Myometrial cell (primary cell): ENCODE data around the gene LAMTOR1. TPM values are rescaled to one million over a fixed set of nuclear protein-coding genes. Genes with fewer than 3 reads are reported as not detected.

Experiments used
- total RNA-seq: library from RNA; depleted of rRNA; stranded (reverse); fragments of >200 nt; gene quantifications from 2 replicates; pipeline ENCODE4 v1.2.3, GENCODE V29; 2015

Gene LAMTOR1
- total RNA-seq, result 171 and 225 TPM in 2 replicates

DNA sequence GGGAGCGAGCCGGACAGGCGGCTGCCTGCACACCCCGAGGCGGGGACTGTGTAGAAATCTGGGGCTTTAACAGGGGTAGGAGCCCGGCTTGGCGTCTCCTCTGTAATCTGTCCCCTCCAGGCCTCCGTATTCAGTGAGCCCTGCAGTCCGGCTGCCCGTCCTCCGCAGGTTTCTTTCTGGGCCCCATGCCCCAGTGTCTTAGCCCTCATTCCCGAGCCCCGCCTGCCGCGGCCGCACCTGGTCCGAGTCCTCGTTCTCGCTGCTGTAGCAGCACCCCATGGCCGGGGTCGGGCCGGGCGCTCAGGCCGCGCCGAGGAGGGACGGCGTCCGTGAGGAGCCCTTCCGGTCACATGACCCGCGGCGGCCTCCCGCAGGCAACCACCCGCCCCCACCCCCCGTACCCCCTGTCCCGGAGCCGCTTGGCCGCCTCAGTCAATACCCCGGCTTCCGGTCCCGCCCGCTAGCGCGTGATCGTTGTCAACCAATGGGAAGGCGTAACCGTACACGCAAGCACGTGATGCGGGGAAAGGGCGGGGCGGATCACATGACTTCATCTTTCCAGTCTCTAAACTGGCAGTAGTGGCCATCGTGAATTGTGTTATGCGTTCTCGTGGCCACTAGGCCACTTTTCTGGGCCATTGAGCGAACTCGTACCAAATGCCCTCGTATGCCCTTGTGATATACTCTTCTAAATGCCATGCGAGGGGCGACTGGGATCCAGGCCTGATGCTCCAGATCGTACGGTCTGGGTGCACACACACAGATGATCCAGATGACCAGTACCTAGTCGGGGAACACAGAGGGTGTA is at the start of gene LAMTOR1:
Gene LAMTOR1, minus strand, starts transcription at position 352 of the 808 bp plus-strand sequence. Its CDS starts 73 bp downstream, at position 279.

DNA sequence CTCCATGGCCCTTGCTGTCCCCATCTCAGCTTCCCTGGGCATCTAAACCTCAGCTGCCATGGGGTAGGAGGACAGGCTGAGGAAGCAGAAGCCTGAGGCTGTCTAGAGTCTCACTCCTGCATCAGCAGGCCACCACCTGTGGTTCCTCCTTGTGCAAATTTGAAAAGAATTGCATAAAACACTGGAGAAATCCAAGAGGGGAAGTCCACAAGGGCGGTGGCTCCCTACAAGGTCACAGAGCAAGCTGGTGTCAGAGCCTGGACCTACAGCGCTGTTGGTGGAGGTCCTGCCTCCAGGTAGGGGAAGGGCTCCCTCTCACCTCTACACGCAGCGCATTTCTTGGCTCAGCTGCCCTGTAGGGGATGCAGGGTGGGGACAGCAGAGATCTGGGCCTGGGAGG is 32.4 kb upstream of the LAMTOR1 start, which contains the start of gene FOLR3:
Gene FOLR3, plus strand, starts transcription at position 253 of the 400 bp plus-strand sequence. CDS start 228 bp downstream, outside the sequence.

DNA sequence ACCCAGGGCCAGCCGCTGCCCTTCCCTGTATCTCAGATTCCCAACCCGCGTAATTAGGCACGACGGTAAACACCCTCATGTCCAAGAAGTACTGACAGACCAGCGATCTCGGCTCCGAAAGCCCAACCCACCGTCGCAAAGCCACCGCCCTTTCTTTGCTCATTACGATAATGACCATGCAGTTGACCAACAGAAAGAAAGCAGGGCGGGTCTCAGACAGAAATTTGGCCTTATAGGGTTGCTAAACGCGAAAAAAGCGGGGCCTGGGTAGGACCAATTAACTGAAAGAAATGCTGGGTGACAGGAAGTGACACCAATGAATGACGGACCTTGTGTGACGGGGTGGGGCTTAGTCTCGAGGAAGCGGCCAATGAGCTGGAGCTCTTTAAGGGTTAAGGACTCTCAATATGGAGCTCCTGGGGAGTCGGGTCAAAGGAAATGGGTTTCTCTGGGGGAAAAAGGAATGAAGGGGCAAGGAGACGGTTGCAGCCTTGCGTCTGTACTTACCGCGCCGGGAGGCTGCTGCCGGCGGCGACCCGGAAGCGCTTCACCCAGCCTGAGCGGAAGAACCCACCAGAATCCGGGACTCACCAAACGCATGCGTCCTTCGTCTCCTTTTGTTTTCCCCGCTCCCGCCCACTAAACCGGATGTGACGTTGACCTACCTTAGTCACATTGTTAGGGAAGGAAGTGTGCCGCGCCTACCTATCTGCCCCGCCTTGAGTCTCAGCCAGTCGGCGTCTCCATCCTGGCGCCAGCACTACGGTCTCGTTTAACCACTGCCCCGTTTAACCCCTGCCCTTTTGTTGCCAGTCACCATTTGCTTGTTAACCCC is 9.3 kb upstream of the LAMTOR1 start, which contains the start of gene ANAPC15:
Gene ANAPC15, minus strand, starts transcription at position 553 of the 835 bp plus-strand sequence. CDS start 1,419 bp downstream, outside the sequence.

DNA sequence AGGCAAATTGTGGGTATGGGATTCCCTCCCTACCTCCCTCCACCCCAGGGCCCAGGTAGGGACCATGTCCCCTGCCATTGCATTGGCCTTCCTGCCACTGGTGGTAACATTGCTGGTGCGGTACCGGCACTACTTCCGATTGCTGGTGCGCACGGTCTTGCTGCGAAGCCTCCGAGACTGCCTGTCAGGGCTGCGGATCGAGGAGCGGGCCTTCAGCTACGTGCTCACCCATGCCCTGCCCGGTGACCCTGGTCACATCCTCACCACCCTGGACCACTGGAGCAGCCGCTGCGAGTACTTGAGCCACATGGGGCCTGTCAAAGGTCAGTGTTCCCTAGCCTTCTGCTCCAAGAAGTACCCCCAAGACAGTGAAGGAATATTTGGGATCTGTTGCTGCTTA is 2.8 kb upstream of the LAMTOR1 start, which contains the start of gene TOMT:
Gene TOMT, plus strand, starts transcription at position 37 of the 400 bp plus-strand sequence. Its CDS starts 28 bp downstream, at position 65.

DNA sequence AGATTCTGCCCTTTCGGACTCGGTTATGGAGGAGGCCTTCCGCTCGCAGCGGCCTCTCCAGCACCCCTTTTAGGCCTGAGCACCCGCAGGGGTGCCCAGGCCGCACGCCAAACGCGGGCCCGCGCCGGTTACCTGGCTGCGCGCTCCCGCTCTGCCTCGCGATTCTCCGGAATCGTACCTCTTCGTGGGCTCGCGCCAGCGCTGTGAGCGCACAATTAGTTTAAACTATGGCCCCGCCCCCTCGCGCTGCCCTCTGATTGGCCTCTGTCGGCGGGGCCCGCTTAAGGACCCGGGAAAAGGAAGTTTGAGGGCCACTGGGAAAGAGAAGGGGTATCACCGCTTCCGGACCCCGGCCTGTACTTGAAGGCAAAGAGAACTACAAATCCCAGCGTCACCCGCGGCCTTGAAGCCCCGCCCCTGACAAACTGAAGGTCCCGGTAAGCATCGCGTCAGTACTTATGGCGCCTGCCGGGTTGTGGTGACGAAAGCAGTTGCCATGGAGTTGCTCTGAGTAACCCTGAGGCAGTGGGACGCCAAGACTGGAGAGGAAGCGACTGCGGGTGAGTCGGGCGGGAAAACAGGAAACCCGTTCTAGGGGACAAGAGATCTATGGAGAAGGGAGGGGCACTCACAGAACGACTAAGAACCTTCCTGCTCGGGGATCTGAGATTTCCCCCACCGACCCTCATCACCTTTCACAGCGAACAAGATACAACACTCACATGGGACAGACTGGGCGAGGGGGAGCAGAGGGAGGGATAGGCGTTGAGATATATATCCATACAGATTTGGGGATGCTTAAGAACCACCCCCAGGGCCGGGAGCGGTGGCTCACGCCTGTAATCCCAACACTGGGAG is 22.5 kb downstream of the LAMTOR1 start, which contains the start of the genes LRRC51 and NUMA1:
Gene LRRC51, plus strand, starts transcription at position 525 of the 858 bp plus-strand sequence. CDS start 8,234 bp downstream, outside the sequence.
Gene NUMA1, minus strand, starts transcription at position 217 of the 858 bp plus-strand sequence. CDS start 44,599 bp downstream, outside the sequence.

Other genes starting within 250 kb of the LAMTOR1 start
- not detected in 2 replicates for gene DEFB131B, start 224.8 kb downstream of the LAMTOR1 start, total RNA-seq
- 1.8 and 7.8 TPM in 2 replicates for gene XNDC1N, start 174.7 kb downstream of the LAMTOR1 start, total RNA-seq
- gene RNF121, start 174.3 kb downstream of the LAMTOR1 start, total RNA-seq, result 25.7 and 27.7 TPM in 2 replicates
- gene IL18BP, start 104.4 kb downstream of the LAMTOR1 start, total RNA-seq, result 0.86 and 0.89 TPM in 2 replicates
- 124 TPM in 2 replicates for gene NUMA1, start 22.8 kb downstream of the LAMTOR1 start, total RNA-seq
- gene LRRC51, start 22.4 kb downstream of the LAMTOR1 start, total RNA-seq, result 4.3 and 8.7 TPM in 2 replicates
- 1.9 TPM in 1 of 2 replicates, not detected in the other for gene TOMT, start 2.6 kb upstream of the LAMTOR1 start, total RNA-seq
- gene ANAPC15, start 9.4 kb upstream of the LAMTOR1 start, total RNA-seq, result 52.3 and 85.6 TPM in 2 replicates
- not detected in 2 replicates for gene FOLR3, start 32.4 kb upstream of the LAMTOR1 start, total RNA-seq
- 1.2 TPM in 1 of 2 replicates, not detected in the other for gene FOLR1, start 88.8 kb upstream of the LAMTOR1 start, total RNA-seq
- gene FOLR2, start 113.5 kb upstream of the LAMTOR1 start, total RNA-seq, result not detected in 2 replicates
- 60.8 and 98.0 TPM in 2 replicates for gene INPPL1, start 121.5 kb upstream of the LAMTOR1 start, total RNA-seq
- gene PHOX2A, start 140.9 kb upstream of the LAMTOR1 start, total RNA-seq, result 1.2 TPM in 1 of 2 replicates, not detected in the other